HTERT RPE-1 (cell line): ENCODE results near the gene STEAP4.

Source experiments
- in situ Hi-C: fragments of 300-500 bp; cut with MboI; formaldehyde crosslinking; loops from 4 replicates; pipeline ENCODE4 v1.14.3; 2020; ENCODE audit warnings: low sequenced_read_pairs

The STEAP4 gene

DNA sequence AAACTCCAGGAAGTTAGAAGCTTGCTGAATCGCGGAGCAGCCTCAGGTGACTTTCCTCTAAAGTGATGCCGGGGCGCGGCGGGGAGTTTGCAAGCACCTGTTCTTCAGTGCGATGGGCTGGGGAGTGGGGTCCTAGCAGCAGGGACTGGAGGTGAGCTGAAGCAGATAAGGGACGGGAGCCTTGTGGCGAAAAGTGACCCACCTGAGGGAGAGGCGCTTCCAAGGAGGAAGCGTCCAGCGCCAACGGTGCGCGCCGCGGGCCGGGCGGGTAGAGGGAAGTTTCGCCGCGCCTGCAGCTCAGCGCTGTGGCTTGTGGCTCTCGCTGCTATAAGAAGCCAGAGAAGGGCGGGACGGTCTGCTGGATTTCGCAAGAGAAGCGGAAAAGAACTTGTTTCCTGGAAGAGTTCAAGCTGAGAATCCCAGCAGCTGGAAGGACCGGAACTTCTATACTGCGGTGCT is at the start of gene STEAP4:
STEAP4 (minus strand) TSS at position 305 of the 459 bp plus-strand sequence. CDS start 22,625 bp downstream, outside the sequence.
- in situ Hi-C loops = no loop called here

DNA sequence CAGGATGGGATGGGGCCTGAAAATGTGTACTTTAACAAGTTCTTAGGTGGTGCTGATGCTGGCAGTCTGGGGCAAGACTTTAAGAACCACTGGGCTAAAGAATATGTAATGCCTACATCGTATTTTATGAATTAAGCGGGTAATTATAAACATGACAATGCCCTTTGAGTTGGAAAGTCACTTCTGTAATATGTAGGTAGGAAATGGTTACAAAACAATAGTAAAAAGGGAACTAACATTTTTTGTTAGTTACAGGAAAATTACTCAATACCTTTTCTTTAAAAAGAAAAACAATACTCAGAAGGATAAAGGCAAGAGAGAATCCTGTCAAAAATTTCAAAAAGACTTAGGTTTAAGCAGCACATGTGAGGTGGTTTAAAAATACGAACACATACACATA is 48.3 kb upstream of the STEAP4 start:
- in situ Hi-C loops = no loop called here

DNA sequence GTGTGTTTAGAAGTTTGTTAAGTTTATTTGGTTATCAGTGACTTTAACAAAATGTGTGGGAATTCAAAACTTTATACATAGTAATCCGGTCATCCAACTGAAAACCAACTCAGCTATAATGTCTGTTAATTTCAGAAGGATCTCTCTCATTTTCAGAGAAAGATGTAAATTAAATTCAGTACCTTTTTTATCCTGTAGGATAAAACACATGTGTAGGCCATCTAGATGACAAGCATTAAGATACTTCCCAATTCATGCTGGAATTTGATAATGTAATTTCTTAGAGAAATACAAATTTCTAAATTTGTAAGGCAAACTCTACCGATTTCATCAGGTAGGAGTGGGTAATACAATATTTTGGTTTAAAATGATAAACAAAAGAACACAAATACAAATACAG is 43.4 kb upstream of the STEAP4 start:
- in situ Hi-C loops = no loop called here

DNA sequence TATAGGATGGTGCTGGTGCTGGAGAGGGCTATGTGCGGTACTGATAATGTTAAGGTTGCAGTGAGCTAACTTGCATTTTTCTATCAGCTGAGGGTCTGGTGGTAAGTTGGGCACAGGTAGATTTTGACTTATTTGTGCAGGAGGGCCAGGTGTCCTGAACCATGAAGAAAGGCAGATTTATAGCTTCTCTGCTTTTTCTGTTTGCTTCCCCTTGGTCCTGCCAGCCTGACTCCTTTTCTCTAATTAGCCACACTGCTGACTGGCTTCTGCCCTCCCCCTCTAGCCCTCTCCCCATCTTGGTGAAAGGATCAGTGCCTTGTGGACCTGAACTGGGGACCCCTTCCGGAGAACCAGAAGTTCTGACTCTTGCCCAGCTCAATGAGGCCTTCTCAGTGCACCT is 40.8 kb upstream of the STEAP4 start:
- in situ Hi-C loops = no loop called here

DNA sequence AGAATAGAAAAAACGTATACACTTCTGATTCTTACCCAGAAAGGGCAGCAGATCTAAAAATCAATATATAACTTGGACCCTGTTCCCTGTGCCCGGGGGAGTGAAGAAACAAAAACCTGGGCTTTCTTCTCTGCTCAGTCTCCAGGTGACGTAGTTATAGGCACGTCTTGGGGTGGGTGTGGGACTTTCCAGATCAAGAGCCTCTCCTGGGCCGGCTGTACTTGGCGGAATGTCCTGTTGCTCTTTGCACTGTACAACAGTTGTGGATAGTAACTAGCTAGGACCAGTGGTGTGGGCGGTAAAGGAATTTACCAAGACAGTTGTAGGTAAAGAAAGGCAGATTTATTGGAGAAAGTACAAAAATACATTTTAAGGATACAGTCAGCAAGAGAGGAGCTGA is 40.4 kb upstream of the STEAP4 start:
- in situ Hi-C loops = no loop called here

DNA sequence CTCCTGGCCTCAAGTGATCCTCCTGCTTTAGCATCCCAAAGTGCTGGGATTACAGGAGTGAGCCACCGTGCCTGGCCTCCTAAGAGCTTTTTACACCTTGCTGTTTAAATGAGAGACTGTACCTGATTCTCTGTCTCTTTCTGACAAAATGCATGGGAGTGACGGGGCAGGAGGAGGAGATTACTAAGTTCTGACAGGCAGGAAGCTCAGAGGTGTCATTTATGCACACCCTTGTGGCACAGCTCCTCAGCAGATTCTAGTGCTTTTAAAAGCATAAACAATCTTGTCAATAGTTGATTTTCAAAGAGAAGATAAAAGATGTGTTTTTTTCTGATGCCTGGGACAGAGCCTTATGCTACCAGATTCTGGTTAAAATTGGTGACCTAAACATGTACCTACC is 39.7 kb upstream of the STEAP4 start:
- in situ Hi-C loops = no loop called here

DNA sequence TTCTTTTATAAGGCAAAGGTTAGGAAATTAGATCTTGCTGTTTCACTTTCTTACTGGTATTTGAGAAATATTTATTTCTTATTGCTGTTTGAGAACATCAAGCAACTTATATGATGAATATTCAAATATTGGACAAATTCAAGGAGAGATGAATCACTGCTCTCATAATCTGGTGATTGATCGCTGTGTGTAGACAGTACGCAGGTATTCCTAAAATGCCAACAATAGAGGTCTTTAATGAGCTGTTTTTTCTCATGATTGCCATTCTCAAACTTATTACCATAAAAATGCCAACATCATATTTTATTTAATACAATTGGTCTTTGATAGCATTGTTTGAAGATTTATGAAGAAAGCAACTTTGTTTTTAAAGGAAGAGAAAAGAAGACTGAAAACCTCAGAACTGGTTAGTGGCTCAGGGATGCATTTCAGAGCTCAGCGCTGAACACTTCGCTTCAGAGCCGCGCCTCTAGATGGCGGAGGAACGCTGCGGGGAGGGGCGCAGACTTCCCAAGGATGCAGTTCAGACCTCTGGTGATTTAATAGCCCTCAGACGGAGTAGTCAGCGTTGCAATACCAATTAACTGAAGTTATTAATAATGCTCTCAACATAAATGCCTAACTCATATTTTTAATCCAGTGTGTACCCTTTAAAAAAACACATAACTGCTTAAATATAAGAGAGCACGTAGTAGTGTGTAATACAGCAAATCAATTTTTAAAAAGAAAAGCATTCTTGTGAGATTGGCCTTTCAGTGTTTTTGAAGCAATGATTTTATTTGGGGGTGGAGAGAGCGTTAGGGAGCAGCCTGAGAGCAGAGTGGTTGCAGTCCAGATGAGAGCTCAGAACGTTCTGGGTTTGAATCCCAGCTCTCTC is 38.5 kb upstream of the STEAP4 start:
- in situ Hi-C loops = no loop called here

DNA sequence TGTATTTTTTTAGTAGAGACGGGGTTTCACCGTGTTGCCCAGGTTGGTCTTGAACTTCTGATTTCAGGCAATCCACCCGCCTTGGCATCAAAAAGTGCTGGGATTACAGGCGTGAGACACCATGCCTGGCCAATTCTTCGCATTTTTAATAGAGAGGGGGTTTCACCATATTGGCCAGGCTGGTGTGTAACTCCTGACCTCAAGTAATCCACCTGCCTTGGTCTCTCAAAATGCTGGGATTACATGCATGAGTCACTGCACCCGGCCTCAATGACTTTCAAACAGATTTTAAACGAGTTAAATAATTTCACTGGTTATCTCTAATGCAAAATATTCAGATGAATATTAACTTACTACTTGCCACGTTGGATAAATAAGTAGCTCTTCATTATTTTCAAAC is 37.6 kb upstream of the STEAP4 start:
- in situ Hi-C loops = no loop called here

DNA sequence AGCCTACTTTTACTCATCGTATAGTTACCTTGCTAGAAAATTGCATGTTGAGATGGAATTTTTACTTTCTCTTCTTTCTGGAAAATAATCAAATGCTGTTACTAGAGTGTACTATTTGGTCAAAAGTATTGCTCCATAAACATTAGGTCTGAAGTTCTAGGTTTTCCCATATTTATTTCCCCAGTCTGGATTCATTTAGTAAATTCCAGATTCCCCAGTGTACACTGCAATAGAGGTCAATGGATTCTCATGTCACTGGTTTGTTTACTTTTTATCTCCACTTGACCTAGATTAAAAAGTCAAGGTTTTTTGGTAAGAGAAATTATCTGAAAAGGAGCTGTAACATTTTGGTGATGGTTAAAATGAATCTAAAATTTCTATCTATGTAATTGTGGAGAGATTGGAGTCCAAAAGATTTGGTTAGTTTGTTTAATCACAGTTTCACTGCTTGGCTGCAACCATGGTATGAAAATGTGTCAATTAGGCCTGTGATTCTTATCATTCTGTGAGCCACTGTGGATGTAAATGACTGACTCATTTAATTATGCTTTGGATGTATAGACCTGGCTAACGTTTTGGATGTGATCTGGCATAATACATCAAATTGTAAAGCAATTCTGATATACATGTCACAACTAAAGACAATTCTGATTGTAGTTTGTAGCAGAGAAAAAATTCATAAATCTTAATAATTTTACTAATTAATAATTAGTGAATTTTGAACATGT is 32.7 kb upstream of the STEAP4 start:
- in situ Hi-C loops = no loop called here

DNA sequence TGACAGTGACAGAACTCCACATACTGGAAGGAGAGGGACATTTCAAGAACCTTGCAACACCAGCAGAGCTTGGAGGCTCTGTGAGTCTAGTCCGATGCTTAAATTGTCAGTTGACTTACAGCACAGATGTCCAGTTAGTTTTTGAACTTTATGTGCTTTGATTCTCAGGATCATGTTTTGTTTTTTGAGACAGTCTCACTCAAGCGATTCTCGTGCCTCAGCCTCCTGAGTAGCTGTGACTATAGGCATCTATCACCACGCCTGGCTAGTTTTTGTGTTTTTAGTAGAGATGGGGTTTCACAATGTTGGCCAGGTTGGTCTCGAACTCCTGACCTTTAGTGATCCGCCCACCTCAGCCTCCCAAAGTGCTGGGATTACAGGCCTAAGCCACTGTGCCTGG is 31.8 kb upstream of the STEAP4 start:
- in situ Hi-C loops = no loop called here

DNA sequence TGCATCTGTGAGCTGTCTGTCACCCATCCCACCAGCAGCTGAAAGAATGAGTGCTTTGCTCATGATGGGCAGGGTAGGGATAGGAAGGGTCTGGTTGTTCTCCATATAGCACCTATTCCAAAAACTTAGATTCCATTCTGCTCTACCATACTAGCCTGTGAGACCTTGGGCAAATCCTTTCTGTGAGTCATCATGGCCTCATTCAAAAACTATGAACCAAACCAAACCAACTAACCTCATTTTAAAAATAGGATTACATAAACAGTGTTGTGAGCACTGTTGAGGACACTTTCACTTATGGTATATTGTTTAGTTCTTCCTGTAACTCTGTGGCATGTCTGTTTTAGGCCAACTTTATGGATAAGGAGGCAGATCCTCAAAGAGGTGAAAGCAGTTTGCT is 30.9 kb upstream of the STEAP4 start:
- in situ Hi-C loops = no loop called here

DNA sequence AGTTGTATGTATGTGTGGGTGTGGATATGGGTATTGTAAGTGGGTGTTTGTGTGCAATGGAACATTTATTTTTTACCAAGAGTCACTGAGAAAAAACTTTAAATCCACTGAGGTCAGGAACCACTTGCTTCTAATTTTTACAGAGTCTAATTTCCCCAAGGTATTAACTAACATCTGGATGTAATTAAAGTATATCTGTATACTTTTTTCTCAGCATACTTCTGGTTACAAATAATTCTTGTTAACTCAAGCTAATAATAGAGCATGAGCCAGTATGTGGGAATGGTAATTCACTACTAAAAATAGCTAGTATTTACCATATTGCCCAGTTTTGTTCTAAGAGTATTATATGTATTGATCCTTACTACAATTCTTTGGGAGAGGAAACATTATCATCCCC is 24.6 kb upstream of the STEAP4 start:
- in situ Hi-C loops = no loop called here

DNA sequence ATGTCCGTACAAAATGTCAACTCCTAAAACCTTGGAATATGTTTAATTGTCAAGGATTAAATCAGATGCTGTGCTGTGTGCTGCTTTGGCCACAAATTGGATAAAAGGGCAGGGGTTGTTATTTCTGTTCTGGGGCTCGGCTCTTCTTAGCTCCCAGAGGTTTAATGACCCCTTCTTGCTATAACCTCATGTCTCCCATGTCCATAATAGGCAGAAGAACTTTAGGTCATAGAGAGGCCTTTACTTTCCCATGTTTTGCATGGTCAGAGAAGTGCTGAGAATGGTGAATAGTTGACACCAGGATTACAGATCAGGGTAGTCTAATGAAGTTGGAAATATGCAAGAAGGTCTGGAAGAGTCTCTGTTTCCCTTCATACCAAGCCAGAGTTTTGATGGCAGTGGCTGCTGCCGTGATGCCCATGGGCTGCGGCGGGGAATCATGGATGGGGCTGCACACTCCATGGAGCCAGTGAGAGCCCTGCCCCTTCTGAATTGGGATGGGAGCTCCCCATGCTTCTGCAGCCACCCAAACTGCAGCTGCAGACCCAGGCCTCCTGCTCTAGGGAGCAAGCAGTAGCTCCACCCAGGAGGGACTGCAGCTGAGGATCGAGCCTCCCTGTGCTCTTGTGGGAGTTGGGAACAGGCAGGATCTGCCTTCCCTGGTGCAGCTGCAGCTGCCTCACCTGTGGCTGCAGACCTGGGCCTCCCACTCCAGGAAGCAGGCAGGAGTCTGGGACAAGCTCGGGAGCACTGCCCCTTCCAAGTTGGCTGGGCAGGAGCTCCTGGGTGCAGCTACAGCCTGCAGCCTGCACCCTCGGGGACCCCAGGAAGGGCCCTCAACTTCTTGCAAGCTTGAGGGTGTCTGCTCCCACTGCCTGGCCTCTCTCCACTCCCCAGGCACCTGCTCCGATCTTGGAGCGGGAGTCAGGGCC is 23.1 kb upstream of the STEAP4 start:
- in situ Hi-C loops = no loop called here

DNA sequence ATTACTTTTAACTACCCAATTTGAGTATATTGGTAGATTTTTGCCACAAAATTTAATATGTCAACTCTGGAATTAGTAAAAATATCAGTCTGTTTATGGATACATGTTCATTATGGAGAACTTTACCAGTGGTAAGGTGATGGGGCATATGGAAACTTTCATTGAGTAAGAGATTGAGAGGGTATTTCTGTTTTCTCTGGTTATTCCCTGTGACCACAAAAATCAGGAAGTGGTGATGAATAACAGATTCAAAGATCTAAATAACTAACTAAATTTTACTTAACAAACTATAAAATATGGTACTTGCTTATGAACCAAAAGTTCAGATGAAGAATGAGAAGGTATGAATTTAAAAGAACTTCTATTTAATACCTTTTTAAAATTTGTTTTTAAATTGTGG is 22.1 kb upstream of the STEAP4 start:
- in situ Hi-C loops = no loop called here

DNA sequence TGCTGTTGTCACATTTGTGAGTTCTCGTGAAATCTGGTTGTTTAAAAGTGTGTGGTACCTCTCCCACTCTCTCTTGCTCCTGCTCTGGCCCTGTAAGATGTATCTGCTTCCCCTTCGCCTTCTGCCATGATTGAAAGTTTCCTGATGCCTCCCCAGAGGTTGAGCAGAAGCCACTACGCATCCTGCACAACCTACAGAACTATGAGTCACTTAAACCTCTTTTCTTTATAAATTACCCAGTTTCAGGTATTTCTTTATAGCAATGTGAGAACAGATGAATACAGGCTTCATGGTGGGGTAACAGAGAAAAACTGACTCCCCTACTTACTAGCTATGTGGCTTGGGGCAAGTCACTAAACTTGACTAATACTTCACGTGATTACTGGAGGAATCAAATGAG is 18.0 kb upstream of the STEAP4 start:
- in situ Hi-C loops = no loop called here

DNA sequence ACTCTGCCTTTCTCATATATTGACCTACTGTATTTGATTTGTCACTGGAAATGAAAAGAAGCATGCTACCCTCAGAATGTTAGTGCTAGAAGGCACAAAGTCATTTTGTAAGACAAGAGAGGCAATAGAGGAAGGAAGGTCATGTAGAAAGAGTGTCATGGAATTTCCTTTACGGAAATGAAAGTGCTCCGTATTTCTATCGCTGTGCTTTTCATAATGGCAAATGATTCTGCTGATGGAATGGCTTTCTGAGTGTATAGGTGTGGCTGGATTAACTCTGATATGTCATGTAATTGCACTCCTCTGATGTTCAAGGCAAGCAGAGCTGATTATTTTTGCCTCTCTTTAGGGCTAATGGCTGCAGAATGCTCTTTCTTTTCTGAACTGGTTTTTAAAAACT is 15.5 kb upstream of the STEAP4 start:
- in situ Hi-C loops = no loop called here

DNA sequence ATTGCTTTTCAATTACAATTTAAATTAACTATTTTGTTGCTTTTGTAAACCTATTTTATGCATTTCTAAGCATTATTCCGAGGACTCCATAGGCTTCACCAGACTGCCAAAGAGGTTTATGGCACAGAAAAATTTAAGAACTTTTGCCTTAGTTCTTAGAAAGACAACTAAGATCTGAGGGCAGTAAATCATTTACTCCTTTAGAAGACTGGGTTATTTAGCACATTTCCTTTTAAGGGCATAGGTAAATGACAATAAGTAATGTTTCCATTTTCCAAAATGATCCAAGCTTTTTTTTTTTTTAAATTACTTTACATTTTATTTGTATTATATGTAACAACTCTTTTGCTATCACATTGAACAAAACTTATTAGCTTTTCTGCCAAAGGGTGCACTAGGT is 15.0 kb upstream of the STEAP4 start:
- in situ Hi-C loops = no loop called here

DNA sequence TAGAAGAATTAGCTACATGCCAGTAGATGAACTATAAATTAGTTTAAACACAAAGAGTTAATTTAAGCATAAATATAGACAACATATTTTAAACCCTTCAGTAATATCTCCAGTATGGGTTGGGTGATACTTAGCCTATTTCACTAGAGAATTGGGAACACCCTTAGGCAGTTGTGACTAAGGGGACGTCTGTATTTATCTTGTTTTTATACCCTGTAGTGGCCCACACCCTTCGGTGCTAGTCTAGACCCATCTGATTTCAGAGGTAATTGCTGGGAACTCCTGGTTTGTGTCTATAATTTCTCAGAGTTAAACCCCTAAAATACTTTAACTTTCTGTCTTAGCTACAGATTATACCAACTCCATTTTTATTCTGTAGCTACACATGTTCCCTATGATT is 11.5 kb upstream of the STEAP4 start:
- in situ Hi-C loops = no loop called here

DNA sequence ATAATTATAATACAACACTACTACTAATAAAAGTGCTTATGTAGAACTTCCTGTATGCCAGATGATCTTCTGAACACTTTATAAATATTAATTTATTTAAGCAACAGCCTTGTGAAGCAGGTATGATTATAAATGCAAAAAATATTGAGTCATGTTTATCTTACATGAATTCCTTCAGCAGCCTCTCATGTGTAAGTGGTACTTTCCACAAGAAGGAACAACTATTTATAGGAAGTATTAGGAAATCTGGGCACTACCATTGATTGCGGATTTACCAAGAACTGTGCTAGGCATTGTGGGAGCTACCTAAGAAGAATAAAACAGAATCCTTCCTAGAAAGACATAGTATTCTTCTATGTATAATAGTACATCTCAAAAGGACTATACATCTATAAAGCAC is 10.7 kb upstream of the STEAP4 start:
- in situ Hi-C loops = no loop called here

DNA sequence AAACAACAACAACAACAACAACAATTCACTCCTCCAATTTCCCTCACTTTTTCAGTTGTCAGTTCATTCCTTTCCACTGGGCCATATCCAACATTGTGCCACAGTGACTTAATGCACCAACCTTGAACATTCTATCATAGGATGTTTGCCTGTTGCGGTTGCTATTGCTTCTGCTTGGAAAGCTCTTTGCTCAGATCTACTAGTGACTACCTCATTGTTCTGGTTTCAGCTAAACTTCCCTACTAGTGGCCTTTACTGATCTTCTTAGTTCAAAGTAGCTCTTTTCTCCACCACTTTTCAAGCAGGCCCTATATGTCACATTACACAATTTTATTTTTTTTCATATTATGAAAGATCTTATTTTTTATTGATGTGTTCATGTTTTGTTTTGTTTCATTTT is 9.8 kb upstream of the STEAP4 start:
- in situ Hi-C loops = no loop called here

DNA sequence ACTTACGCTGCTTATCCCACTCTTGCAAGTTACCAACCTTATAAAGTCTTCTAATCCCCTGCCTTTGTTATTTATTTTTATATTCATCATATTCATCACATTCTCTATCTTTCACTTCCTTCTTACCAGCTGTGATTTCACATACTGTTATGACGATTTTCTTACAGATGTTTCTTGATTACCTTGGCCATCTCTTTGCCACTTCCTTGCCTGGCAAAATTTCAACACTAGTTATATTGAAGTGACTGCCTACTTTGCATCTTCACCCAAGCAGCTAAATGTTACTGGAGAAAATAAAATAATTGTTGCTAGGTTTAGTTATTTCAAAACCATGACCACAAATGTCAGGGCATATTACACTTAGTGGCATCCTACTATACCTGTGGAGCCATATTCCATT is 8.8 kb upstream of the STEAP4 start:
- in situ Hi-C loops = no loop called here
